Activated CD8-positive, alpha-beta memory T cell treated with anti-CD3 and anti-CD28 coated beads, Interleukin-2, amount 50 U/mL, for 1 hour (primary cell): Measurements from ENCODE around the gene CYP1A2.
"Not testable (repeated sequence)": the region's sequence is repeated elsewhere in the genome, so short reads cannot be mapped to it uniquely, and the experiment has no call there.

Source experiments
- DNase-seq: peaks from one replicate; pipeline ENCODE4 v3.0.0-alpha.2; 2020; ENCODE audit errors: extremely low read depth

Gene CYP1A2

DNA sequence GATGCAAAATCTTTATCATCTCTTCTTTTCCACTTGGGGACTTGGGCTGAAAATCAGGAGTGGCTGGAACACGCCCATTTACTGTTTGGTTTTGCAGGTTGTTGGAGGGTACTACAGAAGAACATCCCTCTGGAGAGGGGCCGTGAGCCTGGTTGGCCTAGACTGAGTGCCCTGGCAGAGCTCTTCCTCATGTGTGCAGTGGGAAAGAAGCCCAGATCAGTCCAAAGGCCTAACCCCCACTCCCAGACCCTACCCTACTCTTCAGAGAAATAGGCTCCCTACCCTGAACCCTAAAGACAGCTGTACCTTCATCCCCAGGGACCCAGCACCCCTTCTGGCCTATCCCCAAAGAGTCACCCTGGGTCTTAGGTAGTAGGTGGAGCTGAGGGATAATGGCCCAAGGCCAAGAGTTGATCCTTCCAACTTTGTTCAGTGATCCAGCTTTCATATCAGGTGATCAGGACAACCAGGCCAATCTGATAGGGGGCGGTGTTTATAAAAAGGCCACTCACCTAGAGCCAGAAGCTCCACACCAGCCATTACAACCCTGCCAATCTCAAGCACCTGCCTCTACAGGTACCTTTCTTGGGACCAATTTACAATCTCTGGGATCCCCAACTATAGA lies at the start of gene CYP1A2:
Gene CYP1A2 (plus strand): TSS at position 524 of the 625 bp plus-strand sequence. CDS start 894 bp downstream, outside the sequence.
- no peak for DNase-seq

GRCh38 chr15:74709011-74709410 lies 39.6 kb upstream of the CYP1A2 start:
- DNase-seq, result no peak

DNA sequence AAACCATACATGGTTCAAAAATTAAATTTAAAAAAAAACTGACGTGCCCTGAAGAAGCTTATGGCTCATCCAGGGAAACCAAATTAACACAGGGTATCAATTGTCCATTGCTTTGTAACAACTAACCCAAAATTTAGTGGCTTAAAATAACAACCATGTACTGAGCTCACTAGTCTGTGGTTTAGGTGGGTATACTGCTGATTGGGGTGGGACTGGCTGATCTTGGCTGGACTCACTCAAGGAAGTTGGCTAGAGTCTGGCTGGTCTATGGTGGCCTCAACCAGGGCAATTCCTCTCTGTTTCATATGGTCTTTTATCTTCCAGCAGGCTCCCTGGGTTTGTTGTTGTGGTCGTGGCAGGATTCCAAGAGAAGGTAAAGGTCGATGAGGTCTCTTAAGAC lies 38.8 kb upstream of the CYP1A2 start:
- DNase-seq, result no peak

GRCh38 chr15:74710319-74711094 lies 38.1 kb upstream of the CYP1A2 start:
- DNase-seq, result no peak

GRCh38 chr15:74712311-74712710 lies 36.3 kb upstream of the CYP1A2 start:
- no peak for DNase-seq

GRCh38 chr15:74716651-74717050 lies 32.0 kb upstream of the CYP1A2 start:
- DNase-seq, result no peak

- DNase-seq, result no peak
Measured at GRCh38 chr15:74722591-74722990, 26.1 kb upstream of the CYP1A2 start.

- no peak for DNase-seq
Measured at GRCh38 chr15:74723187-74723586, 25.5 kb upstream of the CYP1A2 start.

DNA sequence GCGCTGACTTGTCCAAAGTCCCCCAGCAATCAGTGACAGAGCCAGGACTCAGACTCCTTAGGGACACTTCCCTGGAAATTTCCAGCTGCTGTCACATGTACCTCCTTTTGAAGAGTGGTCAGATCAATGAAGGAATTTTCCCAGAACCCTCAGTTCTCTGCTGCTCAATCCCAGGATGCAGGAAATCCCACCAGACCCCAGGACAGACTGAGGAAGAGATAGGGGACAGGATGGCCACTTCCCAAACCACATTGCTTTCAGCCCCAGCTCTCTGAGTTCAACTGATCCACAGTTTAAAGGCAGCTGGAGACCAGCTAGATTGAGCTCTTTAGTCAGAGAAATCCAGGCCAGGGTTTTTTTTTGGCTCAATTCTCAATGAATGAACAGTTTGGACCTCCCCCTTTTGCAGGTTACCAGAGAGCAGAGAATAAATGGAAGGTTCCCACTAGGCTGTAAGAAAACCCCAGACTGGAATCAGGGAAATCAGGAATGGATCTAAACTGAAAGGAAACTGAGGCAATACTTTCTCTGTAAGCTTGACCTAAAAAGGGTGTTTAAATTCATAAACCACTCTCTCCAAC lies 24.8 kb upstream of the CYP1A2 start:
- DNase-seq, result no peak

GRCh38 chr15:74724570-74725224 lies 23.9 kb upstream of the CYP1A2 start:
- DNase-seq, result no peak

DNA sequence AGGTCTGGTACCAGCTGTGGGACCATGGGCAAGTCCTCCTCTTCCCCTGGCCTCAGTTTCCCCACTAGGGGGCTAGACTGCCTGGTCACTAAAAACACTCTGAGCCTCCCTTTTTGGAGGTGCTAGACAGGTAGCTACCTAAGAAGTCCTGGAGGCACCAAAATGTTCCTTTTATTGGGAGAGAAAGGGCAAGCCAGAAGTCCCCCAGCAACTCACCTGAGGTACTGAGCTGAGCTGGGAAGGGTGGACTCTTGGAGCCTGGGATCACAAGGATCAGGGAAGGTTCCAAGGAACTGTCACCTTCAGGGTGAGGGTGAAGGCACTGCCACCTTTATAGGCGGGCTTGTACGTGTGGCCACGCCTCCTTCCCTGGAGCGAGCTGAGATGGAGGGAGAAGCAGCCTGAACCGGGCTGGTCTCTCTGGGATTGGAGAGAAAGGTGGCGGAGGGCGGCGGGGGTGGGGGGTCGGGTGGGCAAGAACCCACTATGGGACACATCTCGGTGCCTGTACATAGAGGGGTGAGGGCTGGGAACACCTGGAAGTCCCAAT lies 23.3 kb upstream of the CYP1A2 start, which contains the start of gene CYP1A1:
Gene CYP1A1 (minus strand): TSS at position 304 of the 550 bp plus-strand sequence. CDS start 2,431 bp downstream, outside the sequence.
- DNase-seq, result no peak

DNA sequence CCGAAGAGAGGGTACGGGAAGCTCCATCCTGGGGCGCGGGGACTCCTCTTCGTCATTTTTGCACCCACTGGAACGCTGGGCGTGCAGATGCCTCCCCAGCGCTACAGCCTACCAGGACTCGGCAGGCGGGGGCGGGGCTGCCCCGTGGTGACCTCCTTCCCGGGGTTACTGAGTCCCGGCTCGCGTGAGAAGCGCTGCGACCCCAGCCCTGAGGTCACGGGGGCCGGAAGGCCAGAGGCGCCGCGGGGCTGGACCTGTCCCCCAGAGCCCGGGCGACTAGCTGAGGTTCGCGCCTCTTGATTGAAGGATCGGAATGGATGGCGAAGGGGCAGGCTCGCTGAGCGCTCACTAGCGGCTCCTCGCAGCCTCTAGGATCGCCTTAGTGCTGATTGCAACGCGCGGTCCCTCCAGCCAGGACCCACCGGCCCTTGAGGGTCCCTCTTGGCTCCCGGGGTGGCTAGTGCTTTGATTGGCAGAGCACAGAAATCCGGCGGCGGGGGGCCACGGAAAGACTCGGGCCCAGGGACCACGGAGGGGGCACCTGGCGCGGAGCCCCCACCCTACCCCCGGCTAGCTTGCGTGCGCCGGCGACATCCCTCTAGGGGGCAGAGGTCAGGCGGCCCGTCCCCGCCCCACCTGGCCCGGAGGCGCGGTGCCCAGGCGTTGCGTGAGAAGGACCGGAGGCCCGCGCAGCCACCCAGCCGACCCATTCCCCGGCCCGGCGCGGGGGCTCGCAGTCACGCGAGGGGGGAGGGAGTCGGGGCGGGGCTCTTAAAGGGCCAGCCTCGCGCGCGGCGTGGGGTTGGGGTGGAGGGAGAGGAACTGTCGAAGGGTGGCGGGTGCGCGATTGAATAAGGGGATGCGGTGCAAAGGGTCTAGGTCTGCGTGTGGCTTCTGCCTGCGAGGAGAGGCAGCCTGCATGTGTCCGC lies 22.5 kb upstream of the CYP1A2 start:
- DNase-seq, result no peak

DNA sequence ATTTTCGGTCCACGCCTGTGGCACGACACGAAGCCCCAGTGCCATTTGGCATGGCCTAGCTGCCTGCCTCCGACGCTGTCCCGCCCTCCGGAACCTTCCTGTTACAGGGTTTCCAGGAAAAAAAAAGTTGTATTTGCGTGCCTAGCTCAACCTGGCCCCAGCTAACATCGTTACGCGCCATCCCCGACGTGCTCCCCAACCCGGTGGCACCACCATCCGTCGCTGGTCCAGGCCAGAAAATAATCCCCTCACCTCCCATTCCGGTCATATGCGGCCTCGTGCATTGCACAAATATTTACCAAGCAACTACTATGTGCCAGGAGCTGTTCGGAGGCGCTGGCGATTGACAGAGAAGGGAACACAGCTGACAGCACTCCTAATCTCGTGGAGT lies 21.9 kb upstream of the CYP1A2 start:
- DNase-seq, result no peak

DNA sequence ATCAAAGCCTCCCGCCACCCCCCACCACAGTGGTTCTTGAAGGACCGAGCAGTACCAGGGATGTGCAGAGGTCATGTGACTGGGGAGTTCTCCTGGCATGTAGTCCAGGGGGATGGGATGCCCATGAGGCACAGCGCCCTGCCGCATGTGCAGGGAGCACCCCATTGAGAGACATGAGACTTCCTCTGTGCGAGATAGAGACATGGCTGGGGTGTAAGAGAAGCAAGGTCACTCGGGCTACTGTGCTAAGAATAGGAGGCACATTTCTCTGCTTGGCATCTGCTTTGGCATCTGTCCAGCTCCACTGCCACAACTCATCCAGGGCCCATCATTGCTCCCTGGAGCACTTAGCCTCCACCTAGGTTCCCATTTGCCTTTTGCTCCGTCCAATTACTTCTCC lies 20.9 kb upstream of the CYP1A2 start:
- DNase-seq, result no peak

- DNase-seq, result not testable (repeated sequence)
Measured at GRCh38 chr15:74728699-74729098, 19.9 kb upstream of the CYP1A2 start.

DNA sequence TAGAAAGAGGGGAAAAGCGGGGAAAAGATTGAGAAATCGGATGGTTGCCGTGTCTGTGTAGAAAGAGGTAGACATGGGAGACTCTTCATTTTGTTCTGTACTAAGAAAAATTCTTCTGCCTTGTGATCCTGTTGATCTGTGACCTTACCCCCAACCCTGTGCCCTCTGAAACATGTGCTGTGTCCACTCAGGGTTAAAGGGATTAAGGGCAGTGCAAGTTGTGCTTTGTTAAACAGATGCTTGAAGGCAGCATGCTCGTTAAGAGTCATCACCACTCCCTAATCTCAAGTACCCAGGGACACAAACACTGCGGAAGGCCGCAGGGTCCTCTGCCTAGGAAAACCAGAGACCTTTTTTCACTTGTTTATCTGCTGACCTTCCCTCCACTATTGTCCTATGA lies 19.3 kb upstream of the CYP1A2 start:
- not testable (repeated sequence) for DNase-seq

- DNase-seq, result no peak
Measured at GRCh38 chr15:74730619-74731316, 17.9 kb upstream of the CYP1A2 start.

GRCh38 chr15:74732846-74733245 lies 15.8 kb upstream of the CYP1A2 start:
- DNase-seq, result no peak

- no peak for DNase-seq
Measured at GRCh38 chr15:74733269-74733668, 15.4 kb upstream of the CYP1A2 start.

DNA sequence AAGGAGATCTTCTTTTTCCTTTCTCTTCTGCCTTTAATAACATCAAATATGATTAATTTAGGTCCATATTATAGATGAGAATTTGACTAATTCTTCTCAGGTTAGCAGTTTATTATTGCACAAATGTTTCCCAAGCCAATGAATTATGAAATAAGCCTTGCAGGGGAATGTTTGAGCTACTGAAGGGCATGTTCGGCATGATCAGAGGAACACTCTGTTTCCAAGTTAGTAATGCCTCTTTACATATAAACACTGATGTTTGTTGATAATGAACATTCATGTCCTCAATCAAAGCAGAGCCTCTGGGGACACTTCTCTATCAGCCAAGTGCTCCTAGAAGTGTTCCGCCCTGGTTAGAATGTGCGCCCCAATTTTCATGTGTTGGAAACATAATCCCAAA lies 13.3 kb upstream of the CYP1A2 start:
- no peak for DNase-seq
